ENCODE results near the gene UBXN10. TPM values are rescaled to one million over a fixed set of nuclear protein-coding genes. Genes with fewer than 3 reads are reported as not detected.
A peak's percentile ranks its signal among the peaks of the same experiment; 100 is the strongest.
"Not testable (repeated sequence)": the region's sequence is repeated elsewhere in the genome, so short reads cannot be mapped to it uniquely, and the experiment has no call there.

The UBXN10 gene
- total RNA-seq, 2 donors from 2014 or later = 0.29 to 0.60 TPM

DNA sequence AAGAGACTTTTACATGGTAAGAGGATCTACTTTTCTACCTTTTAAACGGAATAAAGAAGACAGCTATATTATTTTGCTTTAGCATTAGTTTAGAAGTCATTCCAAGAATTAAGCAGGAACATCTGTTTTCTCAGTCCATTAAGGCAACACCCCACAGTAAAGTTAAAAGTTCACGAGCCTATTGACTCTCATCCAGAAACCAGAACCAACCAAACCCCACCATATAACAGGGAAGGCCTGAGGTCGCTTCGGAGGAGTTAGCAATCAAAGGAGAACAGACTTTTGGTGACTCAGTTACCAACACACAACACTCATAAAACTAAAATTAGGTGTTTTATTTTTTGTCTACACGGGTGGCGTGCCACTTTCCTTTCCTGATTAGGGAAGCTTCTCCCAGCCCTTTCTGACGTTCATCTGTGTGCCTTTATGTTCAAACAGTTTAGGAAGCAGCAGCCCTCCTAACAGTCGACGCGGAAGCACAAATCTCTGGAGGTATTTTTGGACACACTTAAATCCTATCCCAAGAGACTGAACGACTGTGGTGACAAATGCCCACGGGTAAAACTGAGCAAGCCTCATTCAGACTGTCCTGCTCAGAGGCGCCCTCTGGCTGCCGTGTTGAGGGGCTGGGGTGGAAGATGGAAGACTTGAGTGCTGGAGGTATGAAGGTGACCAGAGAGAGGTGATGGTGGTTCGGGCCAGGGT lies 9.0 kb downstream of the UBXN10 start:
- peak; percentile 87 for DNase-seq (ENCODE audit: low spot score)
- intact Hi-C loops (cut with DNase I) = no loop called here

DNA sequence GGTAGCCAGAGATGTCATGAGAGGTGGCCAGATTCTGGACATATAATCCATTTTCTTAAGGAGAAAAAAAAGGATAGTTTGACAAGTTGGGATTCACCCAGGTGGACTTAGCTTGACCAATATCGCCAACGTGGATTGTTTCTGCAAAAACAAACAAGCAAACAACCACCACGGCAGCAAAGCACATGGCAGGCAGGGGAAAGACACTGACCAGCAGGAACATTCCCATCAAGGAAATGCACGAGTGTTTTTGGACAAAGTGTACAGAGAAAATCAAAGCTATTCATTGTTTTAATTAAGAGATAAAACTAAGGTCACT lies 9.5 kb downstream of the UBXN10 start:
- intact Hi-C loops (cut with DNase I) = no loop called here
- no peak for DNase-seq (ENCODE audit: low spot score)

DNA sequence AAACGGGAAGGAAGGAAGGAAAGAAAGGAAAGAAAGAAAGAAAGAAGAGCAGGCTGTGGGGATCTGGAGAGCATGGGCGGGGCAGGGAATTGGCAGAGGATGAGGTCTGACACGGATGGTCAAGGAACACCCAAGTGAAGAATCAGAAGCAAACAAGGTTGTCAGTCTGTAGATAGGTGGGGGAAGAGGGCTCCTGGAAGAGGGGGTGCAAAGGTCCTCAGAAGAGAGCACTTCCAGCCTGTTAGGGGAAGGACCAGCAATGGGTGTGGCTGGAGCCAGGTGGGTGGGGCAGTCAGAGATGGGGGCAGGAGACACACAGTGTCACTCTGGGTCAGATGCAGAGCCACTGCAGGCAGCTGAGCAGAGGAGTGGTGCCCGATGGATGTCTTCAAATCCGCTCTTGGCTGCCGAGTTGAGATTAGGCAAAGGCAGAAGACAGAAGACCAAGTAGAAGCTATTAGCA lies 11.5 kb downstream of the UBXN10 start:
- intact Hi-C loops (cut with DNase I) = no loop called here
- DNase-seq (ENCODE audit: low spot score) = no peak

DNA sequence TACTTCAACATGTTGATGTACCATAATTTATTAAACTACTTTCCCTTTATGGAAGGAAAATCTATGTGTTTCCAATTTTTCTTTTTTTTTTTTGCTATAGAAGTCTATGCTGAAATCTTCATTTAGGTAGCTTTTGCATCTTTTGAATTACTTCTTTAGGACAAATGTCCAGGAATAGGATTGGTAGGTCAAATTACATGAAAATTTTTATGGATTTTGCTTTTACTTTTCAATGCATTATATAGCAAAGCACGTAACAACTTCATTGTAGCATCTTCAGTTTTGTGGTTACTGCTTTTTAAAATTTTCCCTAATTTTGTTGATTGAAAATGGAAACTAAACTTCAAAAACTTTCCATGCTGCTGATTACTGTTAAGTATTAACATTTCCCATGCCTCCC lies 12.4 kb downstream of the UBXN10 start:
- intact Hi-C loops (cut with DNase I) = no loop called here

DNA sequence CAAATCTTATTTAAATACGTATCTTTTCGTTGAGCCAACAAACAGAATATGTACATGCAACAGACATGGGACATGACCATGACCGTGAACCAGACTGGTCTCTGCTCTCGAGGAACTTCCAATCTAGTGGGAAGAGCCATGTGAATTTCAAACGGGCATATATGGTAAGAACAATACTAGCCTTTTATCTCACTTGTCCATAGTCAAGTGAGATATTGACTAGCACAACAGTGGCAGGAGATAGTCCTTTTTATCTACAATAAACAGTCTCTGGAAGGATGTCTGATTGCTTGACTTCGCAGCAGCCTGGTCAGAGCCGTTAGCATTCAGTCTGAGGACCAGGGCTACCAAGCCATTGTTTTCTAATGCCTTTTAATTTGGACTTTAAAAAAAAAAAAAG lies 13.0 kb downstream of the UBXN10 start:
- DNase-seq (ENCODE audit: low spot score) = no peak
- intact Hi-C loops (cut with DNase I) = no loop called here

More for the DNA sequence above, 12.4 kb downstream of the UBXN10 start:
- no peak for DNase-seq (ENCODE audit: low spot score)

DNA sequence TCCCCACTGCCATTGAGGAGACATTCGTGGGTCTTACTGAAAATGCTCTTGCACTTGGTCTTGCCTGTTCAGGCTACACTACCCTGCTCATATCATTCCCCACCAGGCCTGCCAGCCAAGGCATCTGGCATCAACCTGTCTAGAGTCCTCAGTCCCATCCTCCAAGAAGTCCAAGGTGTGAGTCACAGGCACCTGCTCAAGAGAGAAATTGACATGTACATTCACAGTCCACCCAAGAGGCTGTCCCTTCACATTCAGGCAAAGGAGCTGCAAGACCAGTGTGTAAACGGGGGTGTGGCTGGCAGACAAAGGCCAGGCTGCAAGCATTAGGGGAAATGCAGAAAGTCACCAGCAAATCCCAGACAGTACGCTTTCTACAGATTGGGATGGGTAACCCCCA lies 13.5 kb downstream of the UBXN10 start:
- DNase-seq (ENCODE audit: low spot score) = no peak
- intact Hi-C loops (cut with DNase I) = no loop called here

DNA sequence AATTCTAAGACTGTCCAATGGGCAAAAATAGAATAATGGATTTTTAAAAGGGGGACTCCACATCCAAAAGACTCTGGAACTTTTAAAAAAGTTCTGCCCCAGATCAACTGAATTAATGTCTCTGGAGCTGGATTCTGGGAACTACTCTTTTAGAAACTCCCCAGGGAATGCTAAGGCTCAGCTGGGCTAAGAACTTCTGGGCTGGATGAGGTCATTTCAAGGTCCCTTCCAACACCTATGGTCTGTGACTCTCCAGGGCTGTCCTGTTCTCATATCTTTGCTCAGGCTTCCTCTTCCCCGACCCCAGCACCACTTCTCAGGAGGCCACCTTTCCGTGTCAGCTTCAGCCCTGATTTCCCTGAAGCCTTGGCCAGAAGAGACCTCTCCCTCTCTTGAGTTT lies 13.9 kb downstream of the UBXN10 start:
- DNase-seq (ENCODE audit: low spot score) = no peak
- intact Hi-C loops (cut with DNase I) = no loop called here

DNA sequence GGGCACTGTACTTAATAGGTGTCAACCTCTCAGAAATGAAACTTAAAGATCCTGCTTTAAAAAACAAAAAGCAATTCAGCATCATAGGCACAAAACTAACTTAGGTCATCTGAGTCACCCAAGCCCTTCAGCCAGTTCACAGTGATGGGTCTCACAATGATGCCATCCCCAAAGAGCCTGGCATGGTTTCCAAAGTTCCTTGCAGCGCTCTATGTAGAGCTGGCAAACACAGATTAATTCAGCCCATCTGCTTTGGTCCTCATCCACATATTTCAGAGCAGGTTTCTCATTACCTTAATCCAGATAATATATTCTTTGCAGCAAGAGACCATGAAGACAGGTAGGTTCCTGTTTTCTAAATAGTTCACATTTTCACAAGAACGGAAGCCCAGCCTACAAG lies 15.1 kb downstream of the UBXN10 start:
- intact Hi-C loops (cut with DNase I) = no loop called here
- no peak for DNase-seq (ENCODE audit: low spot score)

DNA sequence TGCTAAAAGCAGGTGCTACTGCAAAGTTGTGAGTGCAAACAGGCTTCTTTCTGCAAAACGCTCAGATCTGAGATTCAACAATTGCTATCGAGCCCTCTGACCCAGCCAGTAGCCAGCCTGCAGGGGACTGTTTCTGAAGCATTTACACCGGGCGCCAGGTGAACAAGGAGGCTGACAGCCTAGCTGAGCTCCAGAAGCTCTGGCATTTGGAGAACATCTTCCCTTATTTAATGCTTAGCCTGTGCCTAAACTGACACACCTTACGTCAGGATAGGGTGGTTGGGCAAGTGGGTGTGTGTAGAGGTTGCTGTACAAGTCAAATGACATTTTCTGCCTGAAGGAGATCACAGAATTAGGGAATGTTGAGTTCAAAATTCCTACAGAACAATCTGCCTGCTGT lies 16.3 kb downstream of the UBXN10 start:
- DNase-seq (ENCODE audit: low spot score) = no peak
- intact Hi-C loops (cut with DNase I) = no loop called here

DNA sequence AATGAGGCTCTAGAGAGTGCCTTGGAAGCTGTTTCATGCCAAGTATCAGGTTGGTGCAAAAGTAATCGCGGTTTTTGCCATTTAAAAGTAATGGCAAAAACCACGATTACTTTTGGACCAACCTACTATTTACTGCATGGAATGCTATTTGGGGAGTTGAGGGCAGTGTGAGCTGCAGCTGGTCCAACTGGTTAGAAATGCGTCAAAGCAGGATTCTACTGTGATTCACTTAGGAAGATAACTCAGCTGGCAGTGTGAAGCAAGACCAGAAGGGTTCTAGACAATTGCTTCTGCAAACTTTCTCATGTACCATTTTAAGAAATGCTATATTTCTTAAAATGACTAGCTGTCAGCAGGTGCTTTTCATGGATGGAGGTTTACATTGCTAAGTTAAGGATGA lies 21.6 kb downstream of the UBXN10 start:
- intact Hi-C loops (cut with DNase I) = no loop called here
- no peak for DNase-seq (ENCODE audit: low spot score)

DNA sequence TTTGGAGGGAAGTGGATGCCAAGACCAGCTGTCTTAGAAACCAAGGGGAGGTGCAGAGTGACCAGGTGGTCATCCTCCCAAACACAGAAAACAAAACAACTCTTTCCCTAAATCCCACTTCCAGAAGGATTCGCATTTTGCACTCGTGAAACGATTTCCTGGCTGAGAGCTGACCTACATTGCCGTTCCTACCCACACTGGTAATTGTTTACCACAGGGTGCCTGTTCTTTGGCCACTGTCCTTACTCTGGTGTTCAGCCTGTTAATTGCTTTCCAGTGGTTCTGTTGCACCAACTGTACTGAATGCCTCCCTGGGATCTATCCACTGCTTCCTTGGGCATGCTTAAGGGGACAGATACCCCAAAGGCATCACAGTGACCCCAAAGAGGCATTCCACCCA lies 23.6 kb downstream of the UBXN10 start:
- intact Hi-C loops (cut with DNase I) = no loop called here
- DNase-seq (ENCODE audit: low spot score) = no peak

DNA sequence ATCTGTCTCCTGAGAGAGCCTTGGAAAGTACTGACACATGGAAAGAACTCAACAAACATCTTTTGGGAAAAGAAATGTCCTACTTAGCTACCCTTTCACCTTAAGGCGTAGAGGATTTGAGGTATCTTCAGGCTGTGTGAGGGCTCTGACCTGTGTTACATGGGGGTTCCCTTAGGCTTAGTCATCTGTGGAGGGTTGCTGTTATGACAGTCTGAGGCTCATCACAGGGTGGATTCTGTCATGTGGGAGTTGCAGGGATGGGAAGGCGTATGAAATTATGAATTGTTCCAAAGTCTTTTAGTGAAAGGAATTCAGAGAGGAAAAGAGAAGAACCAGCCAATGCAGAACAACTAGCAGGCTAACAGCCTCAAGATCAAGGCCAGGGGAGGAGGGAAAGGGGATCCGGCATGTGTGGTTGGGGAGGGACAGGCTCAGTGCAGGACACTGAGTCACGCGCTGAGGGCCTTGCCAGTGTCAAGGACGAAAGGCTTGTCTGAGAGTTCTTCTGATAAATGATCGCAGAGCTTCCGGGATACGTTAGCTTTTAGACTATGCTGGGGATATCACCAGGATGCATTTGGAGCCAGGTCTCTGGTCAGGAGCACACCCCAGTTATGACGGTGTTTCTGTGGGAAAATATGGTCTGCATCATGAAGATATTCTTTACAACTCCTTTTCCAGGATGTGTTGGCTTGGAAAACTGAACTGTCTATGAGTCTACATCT lies 25.0 kb downstream of the UBXN10 start:
- intact Hi-C loops (cut with DNase I) = loop anchor here (5.0 kb wide), 2 partner anchors 276 to 281 kb away; partner anchors contain the start of gene CAMK2N1 (in 1 of the 2)
- no peak for DNase-seq (ENCODE audit: low spot score)

DNA sequence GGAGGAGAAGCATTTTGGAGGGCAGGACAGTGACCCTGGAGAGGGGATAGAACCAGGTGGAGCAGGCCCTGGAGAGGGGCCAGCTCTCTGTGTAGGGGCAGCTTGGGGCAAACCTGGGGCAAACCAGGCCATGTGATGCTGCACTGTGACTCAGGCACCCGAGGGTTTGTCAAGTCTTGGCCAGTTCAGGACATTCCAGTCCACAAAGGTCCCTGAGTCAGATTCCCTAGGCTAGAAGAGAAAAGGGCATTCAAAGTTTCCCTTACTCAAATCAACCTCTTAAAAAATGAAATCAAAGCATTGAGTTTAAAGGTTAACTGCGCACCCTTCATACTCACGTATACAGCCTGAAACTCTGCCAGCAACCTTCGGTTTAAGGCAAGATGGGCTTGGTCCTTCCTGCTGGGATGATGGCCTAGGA lies 25.6 kb downstream of the UBXN10 start:
- intact Hi-C loops (cut with DNase I) = loop anchor here (5.0 kb wide), 2 partner anchors 276 to 281 kb away; partner anchors contain the start of gene CAMK2N1 (in 1 of the 2)
- DNase-seq (ENCODE audit: low spot score) = no peak

DNA sequence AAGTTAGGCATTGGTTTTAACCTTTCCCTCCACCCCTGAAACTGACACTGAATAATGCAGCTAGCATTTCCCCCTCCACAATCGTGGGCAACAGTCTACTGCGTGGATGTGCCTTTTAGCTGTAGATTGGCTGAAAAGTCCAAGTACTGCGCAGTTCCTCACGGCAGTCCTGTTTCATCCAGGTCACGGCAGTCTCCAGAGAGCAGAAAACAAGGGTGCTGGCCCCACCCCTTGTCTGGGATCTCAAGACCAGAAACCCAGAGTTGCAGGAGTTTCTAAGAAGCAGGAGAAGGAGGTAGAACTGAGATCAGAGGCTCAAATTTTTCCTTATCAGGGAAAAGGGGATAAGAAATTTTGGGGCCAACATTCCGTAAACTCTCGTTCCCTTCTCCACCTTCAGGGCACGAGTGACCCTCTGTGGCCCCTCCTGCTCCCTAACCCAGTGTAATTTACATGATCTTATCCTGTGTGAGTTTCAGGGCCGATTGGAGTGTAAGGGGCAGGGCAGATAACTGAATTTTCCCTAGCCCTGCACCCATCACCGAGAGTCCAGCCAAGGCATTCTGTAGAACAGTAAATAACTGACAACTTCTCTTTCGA lies 26.3 kb downstream of the UBXN10 start:
- DNase-seq (ENCODE audit: low spot score) = no peak

DNA sequence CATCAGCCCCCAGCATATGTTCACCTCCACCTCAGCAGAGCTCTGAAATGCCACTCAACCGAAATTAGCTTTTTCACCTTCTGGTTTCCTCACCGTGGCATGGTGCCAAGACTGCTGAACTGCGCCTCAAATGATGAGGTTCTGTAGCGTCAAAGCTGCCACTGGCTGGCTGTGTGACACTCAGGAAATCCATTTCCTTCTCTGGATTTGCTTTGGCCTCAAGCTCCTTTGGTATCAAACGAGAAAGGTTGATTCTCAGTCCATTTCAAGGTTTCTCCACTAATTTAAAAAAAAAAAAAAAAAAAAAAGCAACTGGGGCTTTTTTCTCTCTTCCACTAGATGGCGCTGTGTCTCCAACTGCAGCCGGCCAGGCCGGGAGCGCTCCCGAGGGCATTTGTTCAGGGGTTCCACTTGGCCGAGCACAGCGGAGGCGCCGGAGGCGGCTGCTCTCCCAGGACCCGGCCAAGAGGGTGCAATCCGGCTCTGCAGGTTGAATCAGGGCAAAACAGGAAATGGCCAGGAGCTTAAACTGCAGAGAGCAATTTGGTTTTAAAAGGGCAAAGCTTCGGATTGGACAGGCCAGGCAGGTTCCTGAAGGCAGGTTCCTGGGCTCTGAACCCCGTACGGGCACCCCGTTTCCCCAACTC lies 26.9 kb downstream of the UBXN10 start:
- peak; percentile 86 for DNase-seq (ENCODE audit: low spot score)
- intact Hi-C loops (cut with DNase I) = loop anchor here (5.0 kb wide), 2 partner anchors 274 to 279 kb away; partner anchors contain the start of gene CAMK2N1 (in 1 of the 2)

More for the DNA sequence above, 26.3 kb downstream of the UBXN10 start:
- intact Hi-C loops (cut with DNase I) = loop anchor here (5.0 kb wide), 2 partner anchors 275 to 280 kb away; partner anchors contain the start of gene CAMK2N1 (in 1 of the 2)

DNA sequence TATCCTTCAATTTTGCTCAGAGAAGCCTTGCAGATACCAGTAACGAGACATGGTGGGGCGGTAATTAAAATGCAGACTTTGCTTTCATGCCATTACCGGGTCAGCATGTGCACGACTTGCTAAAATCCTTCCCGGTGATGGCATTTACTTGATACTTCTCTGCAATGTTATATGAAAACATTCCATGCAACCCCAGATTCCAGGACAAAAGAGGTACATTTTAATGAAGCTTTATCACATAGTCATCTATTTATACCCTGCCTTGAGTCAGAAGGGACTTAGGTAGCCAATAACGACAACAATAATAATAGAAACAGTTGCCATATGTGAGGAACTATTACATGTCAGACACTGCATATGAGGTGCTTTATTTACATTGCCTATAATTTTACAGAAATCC lies 29.8 kb downstream of the UBXN10 start:
- intact Hi-C loops (cut with DNase I) = no loop called here
- DNase-seq (ENCODE audit: low spot score) = no peak

DNA sequence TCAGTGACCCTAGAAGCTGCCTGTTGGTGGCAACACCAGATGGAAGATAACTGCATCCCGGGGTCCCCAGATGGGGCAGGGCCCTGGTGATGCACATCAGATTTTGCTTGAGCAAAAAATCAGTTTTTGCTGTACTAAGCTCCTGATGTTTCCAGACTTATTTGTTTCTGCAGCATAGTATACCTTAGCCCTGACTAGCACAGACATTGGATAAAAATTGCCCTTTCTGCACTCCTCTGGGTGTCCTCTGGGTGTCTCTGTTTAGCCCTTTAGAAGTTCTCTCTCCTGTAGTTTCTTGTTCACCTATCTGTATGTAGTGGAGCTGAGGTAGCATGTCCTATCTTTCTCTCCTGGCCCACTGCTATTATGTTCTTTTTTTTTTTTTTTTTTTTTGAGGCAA lies 30.7 kb downstream of the UBXN10 start:
- intact Hi-C loops (cut with DNase I) = no loop called here
- no peak for DNase-seq (ENCODE audit: low spot score)

DNA sequence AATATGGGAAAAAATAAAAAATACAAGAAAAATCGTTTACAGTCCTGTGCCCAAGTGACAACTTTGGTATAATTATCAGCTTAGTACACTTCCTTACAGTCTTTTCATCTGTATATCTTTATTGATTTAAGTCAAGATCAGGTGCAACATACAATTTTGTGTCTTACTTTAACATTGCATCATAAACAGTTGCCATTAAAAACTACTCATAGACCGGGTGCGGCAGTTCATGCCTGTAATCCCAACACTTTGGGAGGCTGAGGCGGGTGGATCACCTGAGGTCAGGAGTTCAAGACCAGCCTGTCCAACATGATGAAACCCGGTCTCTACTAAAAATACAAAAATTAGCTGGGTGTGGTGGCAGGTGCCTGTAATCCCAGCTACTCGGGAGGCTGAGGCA lies 33.2 kb downstream of the UBXN10 start:
- intact Hi-C loops (cut with DNase I); DNase-seq (ENCODE audit: low spot score): not testable (repeated sequence)

DNA sequence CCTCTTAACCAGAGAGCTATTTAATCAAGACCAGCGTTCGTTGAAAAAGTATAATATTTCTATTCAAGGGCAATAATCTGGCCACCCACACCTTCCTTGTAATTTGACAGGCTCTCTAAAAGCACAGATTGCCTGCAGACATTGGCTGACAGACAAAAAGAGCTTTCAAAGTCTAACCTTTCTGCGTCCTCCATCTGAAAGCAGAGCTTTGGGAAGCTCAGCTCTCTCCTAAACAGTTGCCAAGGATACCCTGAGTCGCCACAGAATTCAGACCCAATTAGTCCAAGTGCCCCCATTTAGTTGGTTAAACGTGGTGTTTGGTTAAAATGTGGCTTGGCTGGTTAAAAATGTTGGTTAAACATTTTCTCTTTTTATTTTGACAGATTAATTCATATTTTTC lies 34.1 kb downstream of the UBXN10 start:
- no peak for DNase-seq (ENCODE audit: low spot score)
- intact Hi-C loops (cut with DNase I) = loop anchor here in 1 of 2 donors (5.0 kb wide), 1 partner anchor 617 kb away; no protein-coding TSS in a partner anchor

DNA sequence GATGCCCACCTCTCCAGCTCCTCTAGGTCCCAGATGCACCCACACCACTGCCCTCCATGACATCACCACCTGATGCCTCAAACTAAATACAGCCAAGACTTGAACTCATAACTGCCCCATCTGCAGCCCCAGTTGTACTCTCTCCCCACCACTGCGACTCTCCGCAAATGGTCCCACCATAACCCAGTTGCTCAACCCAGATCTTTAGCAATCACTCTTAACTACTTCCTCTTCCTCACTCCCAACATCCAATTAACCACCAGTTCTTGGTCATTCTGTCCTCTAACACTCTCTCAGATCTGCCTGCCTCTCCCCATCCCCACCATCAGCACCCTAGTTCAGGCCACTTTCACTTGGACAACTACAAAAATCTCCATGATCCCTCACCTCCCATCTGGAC lies 37.2 kb downstream of the UBXN10 start:
- intact Hi-C loops (cut with DNase I) = loop anchor here in 1 of 2 donors (5.0 kb wide), 1 partner anchor 614 kb away; no protein-coding TSS in a partner anchor
- no peak for DNase-seq (ENCODE audit: low spot score)

Measured in posterior vena cava (tissue), 2 donors.